HCT116 (cell line): ENCODE measurements around the gene SERINC5. TPM values are rescaled to one million over a fixed set of nuclear protein-coding genes. Genes with fewer than 3 reads are reported as not detected.

Experiments used
- ATAC-seq: fragments of 200-7000 bp; cut with Tn5 transposase; 2 replicates; pipeline ENCODE4 v1.9.1; 2020; ENCODE audit warnings: mild to moderate bottlenecking, moderate library complexity
- BruUV-seq: library from RNA; stranded (reverse); fragments of 400-500 nt; replicated peaks from 2 replicates; lab custom pipeline; 2021; lab: Mats Ljungman, UMichigan
- CTCF ChIA-PET: fragments of 300-600 bp; sonication (Branson Sonifier 250); formaldehyde crosslinking; loops from one replicate; lab custom pipeline; 2021; ENCODE audit warnings: antibody characterized with exemption; lab: Charles Lee
- POLR2A ChIA-PET: fragments of 300-600, 350-600 bp; sonication (Branson Sonifier 250); formaldehyde crosslinking; loops from one replicate; lab custom pipeline; 2021; ENCODE audit warnings: antibody characterized with exemption; lab: Charles Lee
- RAD21 ChIA-PET, 2 experiments: fragments of 300-600 bp; sonication (Branson Sonifier 250); formaldehyde crosslinking; loops; one replicate each; lab custom pipeline; 2023; ENCODE audit warnings: low total read pairs in 2 of 2; ENCODE audit not compliant: uncharacterized antibody in 2 of 2, unreplicated experiment in 2 of 2, low non-redundant PET in 1 of 2; lab: Charles Lee
- DNase-seq: peaks from one replicate; pipeline ENCODE4 v3.0.0-alpha.2; 2010; ENCODE audit warnings: low read depth, low spot score
- H2AFZ ChIP-seq: fragments of 200-600 bp; shearing (Covaris generic), sonication (generic); 2 replicates; pipeline ENCODE4 v1.6.1; 2017; ENCODE audit warnings: low read depth, mixed run types, mixed read lengths, antibody characterized with exemption, low read length; ENCODE audit not compliant: poor library complexity, severe bottlenecking
- H3K27ac ChIP-seq: 2 replicates; pipeline ENCODE4 v1.5.1; 2012; ENCODE audit warnings: low read depth, low read length
- H3K27me3 ChIP-seq: fragments of 200-600 bp; sonication (generic); 2 replicates; pipeline ENCODE4 v1.6.1; 2016; ENCODE audit warnings: mixed run types, low read length, mixed read lengths; ENCODE audit not compliant: insufficient read depth
- H3K36me3 ChIP-seq, 2 experiments: fragments of 200-500 bp in 1 of 2; fragments of 200-600 bp in 1 of 2; sonication (Bioruptor generic) in 1 of 2; sonication (generic) in 1 of 2; 2 replicates each; pipeline versions ENCODE4 v1.5.1 to v1.6.1; 2014 to 2016; ENCODE audit warnings: low read length in 2 of 2, inconsistent platforms in 1 of 2, mixed read lengths in 1 of 2, mixed run types in 1 of 2; ENCODE audit not compliant: insufficient read depth in 2 of 2, control insufficient read depth in 1 of 2
- H3K4me1 ChIP-seq, 2 experiments: fragments of 200-600 bp in 1 of 2; sonication (generic) in 1 of 2; 2 replicates each; pipeline versions ENCODE4 v1.5.1 to v1.6.1; 2012 to 2017; ENCODE audit warnings: low read length in 2 of 2, inconsistent platforms in 1 of 2, mild to moderate bottlenecking in 1 of 2, mixed read lengths in 1 of 2, mixed run types in 1 of 2, moderate library complexity in 1 of 2; ENCODE audit not compliant: insufficient read depth in 2 of 2, control insufficient read depth in 1 of 2
- H3K4me2 ChIP-seq: fragments of 200-600 bp; sonication (generic); 2 replicates; pipeline ENCODE4 v1.6.1; 2017; ENCODE audit warnings: mixed run types, low read length, mixed read lengths
- H3K4me3 ChIP-seq, 2 experiments: fragments of 200-600 bp in 1 of 2; sonication (generic) in 1 of 2; replicated peaks in 1 of 2; 2 replicates each; pipeline ENCODE4 v1.5.1; 2011 to 2016; ENCODE audit warnings: low read length in 2 of 2, control low read depth in 1 of 2, low read depth in 1 of 2, mild to moderate bottlenecking in 1 of 2, mixed read lengths in 1 of 2, mixed run types in 1 of 2
- H3K79me2 ChIP-seq: fragments of 200-600 bp; sonication (generic); 2 replicates; pipeline ENCODE4 v1.6.1; 2017; ENCODE audit warnings: mild to moderate bottlenecking, mixed run types, low read length, moderate library complexity, mixed read lengths; ENCODE audit not compliant: insufficient read depth
- H3K9ac ChIP-seq: fragments of 200-600 bp; sonication (generic); 2 replicates; pipeline ENCODE4 v1.6.1; 2016; ENCODE audit warnings: low read length, mixed read lengths
- H3K9me2 ChIP-seq: fragments of 200-600 bp; sonication (generic), shearing (Covaris generic); 2 replicates; pipeline ENCODE4 v1.6.1; 2017; ENCODE audit warnings: mixed run types, mild to moderate bottlenecking, moderate library complexity; ENCODE audit not compliant: insufficient read depth
- H3K9me3 ChIP-seq, 2 experiments: fragments of 200-500 bp in 1 of 2; fragments of 200-600 bp in 1 of 2; sonication (Bioruptor generic) in 1 of 2; sonication (generic) in 1 of 2; 2 replicates each; pipeline ENCODE4 v1.6.1; 2014 to 2017; ENCODE audit warnings: low read length in 2 of 2, mixed read lengths in 2 of 2, inconsistent platforms in 1 of 2, low read depth in 1 of 2, mild to moderate bottlenecking in 1 of 2, mixed run types in 1 of 2, moderate library complexity in 1 of 2; ENCODE audit not compliant: control insufficient read depth in 1 of 2, insufficient read depth in 1 of 2
- H4K20me1 ChIP-seq: fragments of 200-600 bp; sonication (generic), shearing (Covaris generic); 2 replicates; pipeline ENCODE4 v1.6.1; 2017; ENCODE audit warnings: mixed run types, mild to moderate bottlenecking, moderate library complexity; ENCODE audit not compliant: insufficient read depth
- EZH2 ChIP-seq: fragments of 200-600 bp; sonication (generic); IDR thresholded peaks from 2 replicates; pipeline ENCODE4 v1.6.1; 2017; ENCODE audit warnings: antibody characterized with exemption, mixed run types
- JUND ChIP-seq: IDR thresholded peaks from 2 replicates; pipeline ENCODE4 v1.6.1; 2012
- POLR2A ChIP-seq: IDR thresholded peaks from 2 replicates; pipeline ENCODE4 v1.7.0; 2011; ENCODE audit warnings: borderline replicate concordance; ENCODE audit not compliant: insufficient read depth, insufficient read length; ENCODE audit errors: extremely low read depth
- POLR2AphosphoS5 ChIP-seq: IDR thresholded peaks from 2 replicates; pipeline ENCODE4 v1.6.1; 2011; ENCODE audit warnings: mild to moderate bottlenecking, low read depth, low read length, moderate library complexity
- REST ChIP-seq: IDR thresholded peaks from 2 replicates; pipeline ENCODE4 v1.6.1; 2012; ENCODE audit warnings: low read depth
- SIN3A ChIP-seq: IDR thresholded peaks from 2 replicates; pipeline ENCODE4 v1.6.1; 2012; ENCODE audit warnings: low read depth
- SP1 ChIP-seq: IDR thresholded peaks from 2 replicates; pipeline ENCODE4 v1.6.1; 2012; ENCODE audit warnings: low read depth
- YY1 ChIP-seq: IDR thresholded peaks from 2 replicates; pipeline ENCODE4 v1.6.1; 2011; ENCODE audit warnings: low read length, low read depth, moderate library complexity, mild to moderate bottlenecking; ENCODE audit not compliant: insufficient replicate concordance; ENCODE audit errors: extremely low read depth
- ZFX ChIP-seq: fragments of 450-650 bp; IDR thresholded peaks from 2 replicates; pipeline ENCODE4 v1.6.1; 2017
- ZNF274 ChIP-seq: fragments of 200-500 bp; sonication (Bioruptor generic); IDR thresholded peaks from 2 replicates; pipeline ENCODE4 v1.6.1; 2014; ENCODE audit warnings: mild to moderate bottlenecking, low read depth, low read length, inconsistent platforms
- intact Hi-C: fragments of 100-400 bp; cut with micrococcal nuclease; formaldehyde crosslinking; loops from 2 replicates; pipeline ENCODE4 v1.10.0; 2022
- total RNA-seq: library from RNA; stranded (reverse); gene quantifications from one replicate; pipeline ENCODE4 v1.2.1, GENCODE V29; 2021; ENCODE audit not compliant: unreplicated experiment

SERINC5 gene
- total RNA-seq, 1 experiment from 2014 or later, result 39.3 TPM

GRCh38 chr5:80299601-80300000, 43.8 kb upstream of the SERINC5 start:
- no TSS peak for BruUV-seq
- Histone ChIP-seq H3K36me3 (no peaks in the 10 kb centered on the region), H2AFZ (no peak overlapping the region), H3K79me2 (no peaks in the 10 kb centered on the region), H3K9ac (no peak overlapping the region), H3K27ac (no peak overlapping the region), H3K9me3 (no peaks in the 10 kb centered on the region), H3K4me3 (no peak overlapping the region), H3K4me2 (no peak overlapping the region), H4K20me1 (no peaks in the 10 kb centered on the region), H3K27me3 (no peaks in the 10 kb centered on the region), H3K4me1 (no peaks in the 10 kb centered on the region), H3K9me2 (no peaks in the 10 kb centered on the region)
- intact Hi-C loops, result no loop called here
- ChIA-PET CTCF (no interaction called here), POLR2A (no interaction called here), RAD21 (no interaction called here)
- ATAC-seq (no peak), DNase-seq (no peak)
- TF ChIP-seq EZH2 (no peak), ZNF274 (no peak), JUND (no peak), SP1 (no peak), REST (no peak), POLR2AphosphoS5 (no peak), SIN3A (no peak), ZFX (no peak), YY1 (no peak), POLR2A (no peak)
